Measurements from ENCODE around the gene GLUD2. TPM values are rescaled to one million over a fixed set of nuclear protein-coding genes. Genes with fewer than 3 reads are reported as not detected.
"Not testable (repeated sequence)": the region's sequence is repeated elsewhere in the genome, so short reads cannot be mapped to it uniquely, and the experiment has no call there.

GLUD2 gene
- total RNA-seq: 1 to 10 TPM; 1.1 to 2.2 (median 1.7) TPM

GRCh38 chrX:121047441-121048419, at the start of gene GLUD2:
Gene GLUD2 (plus strand): TSS chrX:121047610. CDS start chrX:121047685, 75 bp downstream.
- H3K4me1 ChIP-seq, H3K27ac ChIP-seq, H3K36me3 ChIP-seq, H3K27me3 ChIP-seq, H3K9me3 ChIP-seq: not testable (repeated sequence)
- peak within 1 kb of the TSS; percentile 24 to 50 for H3K4me3 ChIP-seq
- WGBS, 2 donors (ENCODE audit: low coverage in 1 of 2): 54 to 92% methylated on average over 2 to 8 of the region's 82 CpGs
- peak; percentile 50 for ATAC-seq
- TF ChIP-seq CTCF (IDR thresholded peaks at IDR 0.05): peak in 1 of 4 experiments; percentile 50

DNA sequence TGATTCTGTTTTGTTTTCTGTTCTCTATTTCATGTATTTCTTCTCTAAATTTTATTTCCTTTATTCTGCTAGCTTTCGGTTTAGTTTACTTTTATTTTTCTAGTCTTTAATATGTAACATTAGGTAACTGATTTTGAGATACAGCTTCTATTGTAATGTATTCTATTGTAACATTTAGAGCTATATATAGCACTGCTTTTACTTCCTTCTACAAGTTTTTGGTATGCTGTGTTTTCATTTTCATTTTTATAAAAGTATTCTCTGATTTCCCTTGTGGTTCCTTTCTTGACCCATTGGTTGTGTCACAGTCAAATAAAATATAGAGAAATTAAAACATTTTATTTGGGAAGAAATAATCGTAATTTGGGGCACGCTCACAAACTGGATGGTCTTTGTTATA, 48.0 kb upstream of the GLUD2 start:
- no peak for ATAC-seq
- H3K36me3 ChIP-seq: no peaks in the 10 kb centered on the region
- TF ChIP-seq POLR2A (IDR thresholded peaks at IDR 0.05) (no peak), POLR2AphosphoS5 (IDR thresholded peaks at IDR 0.05) (no peak), CTCF (IDR thresholded peaks at IDR 0.05) (no peak), EP300 (IDR thresholded peaks at IDR 0.05) (no peak)
- no peak overlapping the region for H3K27ac ChIP-seq
- no peaks in the 10 kb centered on the region for H3K4me1 ChIP-seq
- H3K4me3 ChIP-seq: no peak overlapping the region
- no peaks in the 10 kb centered on the region for H3K27me3 ChIP-seq
- H3K9me3 ChIP-seq: no peaks in the 10 kb centered on the region
- 57 to 86% methylated on average over 2 to 3 of the region's 3 CpGs for WGBS, 2 donors (ENCODE audit: low coverage in 1 of 2)

GRCh38 chrX:121000589-121000988, 46.8 kb upstream of the GLUD2 start:
- Histone ChIP-seq H3K4me3 (no peak overlapping the region), H3K27me3 (no peaks in the 10 kb centered on the region), H3K9me3 (no peaks in the 10 kb centered on the region), H3K27ac (no peak overlapping the region), H3K4me1 (no peaks in the 10 kb centered on the region), H3K36me3 (no peaks in the 10 kb centered on the region)
- WGBS, 2 donors (ENCODE audit: low coverage in 1 of 2): 57 to 89% methylated on average over 4 of the region's 4 CpGs
- TF ChIP-seq POLR2A (IDR thresholded peaks at IDR 0.05): no peak
- TF ChIP-seq POLR2AphosphoS5 (IDR thresholded peaks at IDR 0.05): no peak
- no peak for TF ChIP-seq CTCF (IDR thresholded peaks at IDR 0.05)
- no peak for TF ChIP-seq EP300 (IDR thresholded peaks at IDR 0.05)
- no peak for ATAC-seq

DNA sequence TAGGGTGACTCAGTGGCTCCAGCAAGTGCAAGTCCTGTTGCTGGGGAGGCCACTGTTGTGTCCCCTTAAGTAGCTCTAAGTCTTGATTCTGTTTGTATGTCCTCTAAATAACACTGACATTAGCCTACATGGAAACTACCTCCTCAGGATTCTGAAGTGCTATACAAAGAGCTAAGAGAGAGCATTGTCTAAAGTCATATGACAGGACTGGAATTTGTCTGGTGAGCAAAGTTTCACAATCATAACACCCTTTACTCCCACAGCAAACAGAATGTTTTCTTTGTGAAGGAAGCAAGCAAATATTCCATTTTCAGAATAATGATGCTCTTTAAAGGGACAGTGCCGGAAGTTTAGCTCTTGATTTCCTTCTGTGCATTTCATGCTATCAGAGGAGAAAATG, 38.5 kb upstream of the GLUD2 start:
- no peak overlapping the region for H3K27ac ChIP-seq
- WGBS, 2 donors (ENCODE audit: low coverage in 1 of 2): 91% methylated on average over 1 of the region's 1 CpG; no CpG with 5 or more reads in 1 of the 2 donors
- ATAC-seq: no peak
- no peaks in the 10 kb centered on the region for H3K27me3 ChIP-seq
- no peaks in the 10 kb centered on the region for H3K36me3 ChIP-seq
- no peak overlapping the region for H3K4me3 ChIP-seq
- H3K4me1 ChIP-seq: no peaks in the 10 kb centered on the region
- no peaks in the 10 kb centered on the region for H3K9me3 ChIP-seq
- TF ChIP-seq CTCF (IDR thresholded peaks at IDR 0.05) (no peak), POLR2A (IDR thresholded peaks at IDR 0.05) (no peak), EP300 (IDR thresholded peaks at IDR 0.05) (no peak), POLR2AphosphoS5 (IDR thresholded peaks at IDR 0.05) (no peak)

GRCh38 chrX:121009764-121010163, 37.6 kb upstream of the GLUD2 start:
- no peak overlapping the region for H3K27ac ChIP-seq
- WGBS, 2 donors (ENCODE audit: low coverage in 1 of 2): 71 to 75% methylated on average over 3 of the region's 3 CpGs
- no peaks in the 10 kb centered on the region for H3K9me3 ChIP-seq
- H3K36me3 ChIP-seq: no peaks in the 10 kb centered on the region
- no peak for ATAC-seq
- H3K27me3 ChIP-seq: no peaks in the 10 kb centered on the region
- H3K4me3 ChIP-seq: no peak overlapping the region
- no peaks in the 10 kb centered on the region for H3K4me1 ChIP-seq
- TF ChIP-seq POLR2AphosphoS5 (IDR thresholded peaks at IDR 0.05): no peak
- no peak for TF ChIP-seq CTCF (IDR thresholded peaks at IDR 0.05)
- TF ChIP-seq EP300 (IDR thresholded peaks at IDR 0.05): no peak
- no peak for TF ChIP-seq POLR2A (IDR thresholded peaks at IDR 0.05)

All from gastroesophageal sphincter (tissue), 4 donors.